ENCODE data around the gene UNK. TPM values are rescaled to one million over a fixed set of nuclear protein-coding genes. Genes with fewer than 3 reads are reported as not detected.

The UNK gene
- total and polyA plus RNA-seq, 2 of the 13 experiments (the other 11 are each of a cell fraction or from before 2014, with no cell fraction given) = 31.6 to 33.0 TPM

- TF ChIP-seq ZUFSP (CRISPR knock-in tag; IDR thresholded peaks at IDR 0.05; ENCODE audit: borderline replicate concordance) (no peak), ZMYM4 (CRISPR knock-in tag; IDR thresholded peaks at IDR 0.05) (peak; percentile 86), AFF4 (CRISPR knock-in tag; IDR thresholded peaks at IDR 0.05) (no peak), THRA (CRISPR knock-in tag; IDR thresholded peaks at IDR 0.05; ENCODE audit: borderline replicate concordance) (peak; percentile 93), ZSCAN5A (CRISPR knock-in tag; IDR thresholded peaks at IDR 0.05; ENCODE audit: borderline replicate concordance) (peak; percentile 75; the same call in 1 of the 2 replicates), MXD1 (CRISPR knock-in tag; IDR thresholded peaks at IDR 0.05) (peak; percentile 77; the same call in 1 of the 2 replicates), POLR2G (IDR thresholded peaks at IDR 0.05; ENCODE audit: low read depth, low read length) (peak; percentile 63; the same call in 1 of the 2 replicates), SNAPC5 (CRISPR knock-in tag; IDR thresholded peaks at IDR 0.05; ENCODE audit: borderline replicate concordance) (no peak), ZSCAN31 (CRISPR knock-in tag; IDR thresholded peaks at IDR 0.05; ENCODE audit: low read depth) (peak; percentile 96), HMGA1 (CRISPR knock-in tag; conservative IDR thresholded peaks at IDR 0.05) (no peak), BRCA1 (CRISPR knock-in tag; IDR thresholded peaks at IDR 0.05) (no peak), MTERF4 (CRISPR knock-in tag; IDR thresholded peaks at IDR 0.05) (no peak; the same call in 1 of the 2 replicates), MED13 (CRISPR knock-in tag; IDR thresholded peaks at IDR 0.05) (peak; percentile 89), TP53 (CRISPR knock-in tag; conservative IDR thresholded peaks at IDR 0.05) (no peak), ATM (IDR thresholded peaks at IDR 0.05; ENCODE audit: borderline replicate concordance) (no peak), ZFP36L1 (CRISPR knock-in tag; IDR thresholded peaks at IDR 0.05) (peak; percentile 81; the same call in 1 of the 2 replicates), HNRNPH1 (optimal IDR thresholded peaks at IDR 0.05; ENCODE audit: low read depth, low read length) (no peak)
These were observed 62.3 kb downstream of the UNK start (continued) for GRCh38 chr17:75846692-75847613.

All from HepG2 (cell line).